ENCODE results near the gene ELMO2. TPM values are rescaled to one million over a fixed set of nuclear protein-coding genes. Genes with fewer than 3 reads are reported as not detected.

Gene ELMO2
- total RNA-seq, 1 donor from 2014 or later = 60.3 TPM

DNA sequence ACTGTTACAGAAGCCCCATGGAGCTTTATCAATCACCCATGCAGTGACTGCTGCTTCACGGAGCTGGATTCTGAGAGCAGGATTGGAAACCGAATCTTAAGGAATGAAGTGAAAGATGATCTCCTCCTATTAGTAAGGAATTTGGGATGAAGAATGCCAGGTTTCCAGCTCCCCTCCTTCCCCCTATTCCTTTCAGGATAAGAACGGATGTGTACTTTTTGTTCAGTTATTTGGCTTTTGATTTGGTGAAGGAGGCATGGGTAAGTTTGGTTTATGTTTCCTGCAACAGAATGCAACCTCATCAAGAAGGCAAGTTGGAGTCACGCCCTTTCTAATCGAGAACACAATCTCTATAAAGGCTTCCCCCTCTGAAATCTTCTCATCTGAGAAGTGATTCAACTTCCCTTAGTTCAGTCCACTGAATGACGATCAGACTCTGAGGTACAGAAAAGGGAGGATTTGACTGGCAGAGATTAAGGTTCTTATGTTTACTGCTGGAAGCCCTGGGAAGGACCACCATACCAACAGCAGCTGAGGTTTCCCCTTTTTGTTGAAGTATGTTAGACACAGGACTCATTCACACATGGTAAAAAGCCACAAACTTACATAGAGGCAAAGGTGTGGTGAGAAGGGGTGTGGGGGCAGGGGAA, 5.5 kb downstream of the ELMO2 start:
- Mint-ChIP-seq H3K4me1 (ENCODE audit: low read depth, unreplicated experiment) (peaks cover 14% of the 10 kb centered on the region), H3K36me3 (ENCODE audit: unreplicated experiment) (no peaks in the 10 kb centered on the region), H3K9me3 (ENCODE audit: unreplicated experiment) (peaks cover 2% of the 10 kb centered on the region), H3K27me3 (ENCODE audit: unreplicated experiment) (peaks cover 2% of the 10 kb centered on the region), H3K27ac (ENCODE audit: unreplicated experiment) (no peak overlapping the region), H3K4me3 (ENCODE audit: unreplicated experiment) (no peak overlapping the region)
- TF ChIP-seq, protein P1, sequence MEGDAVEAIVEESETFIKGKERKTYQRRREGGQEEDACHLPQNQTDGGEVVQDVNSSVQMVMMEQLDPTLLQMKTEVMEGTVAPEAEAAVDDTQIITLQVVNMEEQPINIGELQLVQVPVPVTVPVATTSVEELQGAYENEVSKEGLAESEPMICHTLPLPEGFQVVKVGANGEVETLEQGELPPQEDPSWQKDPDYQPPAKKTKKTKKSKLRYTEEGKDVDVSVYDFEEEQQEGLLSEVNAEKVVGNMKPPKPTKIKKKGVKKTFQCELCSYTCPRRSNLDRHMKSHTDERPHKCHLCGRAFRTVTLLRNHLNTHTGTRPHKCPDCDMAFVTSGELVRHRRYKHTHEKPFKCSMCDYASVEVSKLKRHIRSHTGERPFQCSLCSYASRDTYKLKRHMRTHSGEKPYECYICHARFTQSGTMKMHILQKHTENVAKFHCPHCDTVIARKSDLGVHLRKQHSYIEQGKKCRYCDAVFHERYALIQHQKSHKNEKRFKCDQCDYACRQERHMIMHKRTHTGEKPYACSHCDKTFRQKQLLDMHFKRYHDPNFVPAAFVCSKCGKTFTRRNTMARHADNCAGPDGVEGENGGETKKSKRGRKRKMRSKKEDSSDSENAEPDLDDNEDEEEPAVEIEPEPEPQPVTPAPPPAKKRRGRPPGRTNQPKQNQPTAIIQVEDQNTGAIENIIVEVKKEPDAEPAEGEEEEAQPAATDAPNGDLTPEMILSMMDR (IDR thresholded peaks at IDR 0.05; ENCODE audit: partially characterized antibody, unreplicated experiment) = no peak
- DNase-seq = no peak

DNA sequence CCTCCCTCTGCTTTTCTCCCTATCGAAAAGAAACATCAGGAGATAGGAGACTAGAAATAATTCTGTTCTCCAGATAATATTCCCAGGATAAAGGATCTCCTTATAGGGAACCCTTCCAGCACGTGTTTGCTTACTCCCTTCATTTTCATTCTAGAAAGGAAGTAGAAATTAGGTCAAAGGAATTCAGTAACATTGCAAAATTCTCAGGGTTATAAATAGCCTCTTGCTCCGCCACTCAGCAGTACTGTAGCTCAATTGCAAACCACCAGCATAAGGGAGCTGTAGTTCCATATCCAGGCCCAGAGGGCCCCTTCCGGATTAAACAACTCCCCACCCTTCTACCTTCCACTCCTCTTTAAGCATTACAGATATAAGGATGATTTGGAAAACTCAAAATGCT, 6.2 kb downstream of the ELMO2 start:
- peaks cover 20% of the 10 kb centered on the region for H3K4me1 Mint-ChIP-seq (ENCODE audit: low read depth, unreplicated experiment)
- DNase-seq = no peak
- TF ChIP-seq, protein P1 (IDR thresholded peaks at IDR 0.05; ENCODE audit: partially characterized antibody, unreplicated experiment) = no peak
- H3K9me3 Mint-ChIP-seq (ENCODE audit: unreplicated experiment) = peaks cover 2% of the 10 kb centered on the region
- no peak overlapping the region for H3K4me3 Mint-ChIP-seq (ENCODE audit: unreplicated experiment)
- H3K36me3 Mint-ChIP-seq (ENCODE audit: unreplicated experiment) = no peaks in the 10 kb centered on the region
- peaks cover 2% of the 10 kb centered on the region for H3K27me3 Mint-ChIP-seq (ENCODE audit: unreplicated experiment)
- no peak overlapping the region for H3K27ac Mint-ChIP-seq (ENCODE audit: unreplicated experiment)

DNA sequence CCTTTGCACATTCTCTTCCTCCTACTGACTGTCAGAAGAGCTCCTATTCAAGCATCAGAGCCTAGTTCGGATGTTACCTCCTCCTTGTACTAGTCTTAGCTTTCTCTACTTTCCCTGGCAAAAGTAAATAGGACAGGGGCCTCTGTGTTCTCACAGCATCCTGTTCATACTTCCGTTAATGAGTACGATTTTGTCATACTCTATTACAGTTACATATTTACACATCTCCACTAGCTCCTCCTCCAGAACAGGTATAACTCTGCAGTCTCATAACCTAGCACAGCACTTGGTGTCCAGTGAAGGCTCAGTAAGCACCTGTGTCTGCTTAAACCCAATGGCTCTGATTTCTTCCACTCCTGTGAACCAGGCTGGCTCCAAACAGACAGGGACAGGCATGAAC, 7.0 kb downstream of the ELMO2 start:
- TF ChIP-seq, protein P1 (IDR thresholded peaks at IDR 0.05; ENCODE audit: partially characterized antibody, unreplicated experiment) = no peak
- Mint-ChIP-seq H3K27me3 (ENCODE audit: unreplicated experiment) (no peaks in the 10 kb centered on the region), H3K27ac (ENCODE audit: unreplicated experiment) (no peak overlapping the region), H3K4me1 (ENCODE audit: low read depth, unreplicated experiment) (peaks cover 15% of the 10 kb centered on the region), H3K9me3 (ENCODE audit: unreplicated experiment) (peaks cover 2% of the 10 kb centered on the region), H3K36me3 (ENCODE audit: unreplicated experiment) (no peaks in the 10 kb centered on the region), H3K4me3 (ENCODE audit: unreplicated experiment) (no peak overlapping the region)
- DNase-seq = no peak

DNA sequence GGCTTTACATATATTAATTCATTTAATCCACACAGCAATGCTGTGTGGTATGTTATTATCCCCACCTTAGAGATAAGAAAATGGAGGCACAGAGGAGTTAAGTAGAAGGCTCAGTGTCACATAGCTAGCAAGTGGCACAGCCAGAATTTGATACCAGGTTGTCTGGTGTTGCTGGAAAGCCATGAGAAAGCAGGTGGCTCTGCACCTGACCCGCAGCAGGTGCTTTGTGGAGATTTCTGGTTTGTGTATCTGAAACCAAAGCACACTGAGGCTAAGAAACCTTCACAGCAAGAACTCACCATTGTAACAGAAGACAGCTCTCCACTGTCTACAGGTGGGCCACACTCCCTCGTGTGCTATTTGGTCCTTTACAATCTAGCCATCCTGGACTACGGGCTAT, 7.5 kb downstream of the ELMO2 start:
- peaks cover 2% of the 10 kb centered on the region for H3K9me3 Mint-ChIP-seq (ENCODE audit: unreplicated experiment)
- H3K27ac Mint-ChIP-seq (ENCODE audit: unreplicated experiment) = no peak overlapping the region

More for the DNA sequence above, 7.5 kb downstream of the ELMO2 start:
- Mint-ChIP-seq H3K27me3 (ENCODE audit: unreplicated experiment) (no peaks in the 10 kb centered on the region), H3K4me3 (ENCODE audit: unreplicated experiment) (no peak overlapping the region), H3K36me3 (ENCODE audit: unreplicated experiment) (no peaks in the 10 kb centered on the region), H3K4me1 (ENCODE audit: low read depth, unreplicated experiment) (peaks cover 15% of the 10 kb centered on the region)
- DNase-seq = no peak
- TF ChIP-seq, protein P1 (IDR thresholded peaks at IDR 0.05; ENCODE audit: partially characterized antibody, unreplicated experiment) = no peak

All from glutamatergic neuron (in vitro differentiated cells).